Activated T-cell treated with anti-CD3 and anti-CD28 coated beads, Interleukin-2, amount 50 U/mL, for 4 hours (primary cell): ENCODE data around the gene CAMKK2. TPM values are rescaled to one million over a fixed set of nuclear protein-coding genes. Genes with fewer than 3 reads are reported as not detected.
"Not testable (repeated sequence)": the region's sequence is repeated elsewhere in the genome, so short reads cannot be mapped to it uniquely, and the experiment has no call there.

Experiments
- ATAC-seq, 2 donors: fragments of 200-7000 bp; cut with Tn5 transposase; one replicate each; pipeline ENCODE4 v1.10.0; 2021
- DNase-seq: peaks from one replicate; pipeline ENCODE4 v3.0.0-alpha.2; 2020
- H3K27me3 Mint-ChIP-seq: one replicate; pipeline ENCODE4 v1.8.0; 2021; ENCODE audit warnings: low read depth, mixed read lengths
- H3K36me3 Mint-ChIP-seq: one replicate; pipeline ENCODE4 v1.8.0; 2022; ENCODE audit warnings: mixed read lengths; ENCODE audit not compliant: insufficient read depth
- H3K4me1 Mint-ChIP-seq: one replicate; pipeline ENCODE4 v1.8.0; 2021; ENCODE audit warnings: low read depth, mixed read lengths
- H3K4me3 Mint-ChIP-seq: one replicate; pipeline ENCODE4 v1.8.0; 2021; ENCODE audit warnings: mild to moderate bottlenecking, moderate library complexity, mixed read lengths
- H3K9me3 Mint-ChIP-seq: one replicate; pipeline ENCODE4 v1.8.0; 2021; ENCODE audit warnings: mixed read lengths
- total RNA-seq, 3 donors: library from RNA; stranded (reverse); gene quantifications; one replicate each; pipeline ENCODE4 v1.2.1, GENCODE V29; 2021

Gene CAMKK2
- total RNA-seq, 3 donors from 2014 or later: 28.9 to 41.4 (median 39.3) TPM

- Mint-ChIP-seq H3K36me3 (peaks cover 43% of the 10 kb centered on the region), H3K4me3 (no peak overlapping the region), H3K9me3 (no peaks in the 10 kb centered on the region), H3K4me1 (peaks cover 23% of the 10 kb centered on the region), H3K27me3 (no peaks in the 10 kb centered on the region)
- ATAC-seq (no peak), DNase-seq (no peak)
These were observed 17.9 kb upstream of the CAMKK2 start for GRCh38 chr12:121314431-121314830.

GRCh38 chr12:121310231-121310630 lies 13.7 kb upstream of the CAMKK2 start:
- H3K9me3 Mint-ChIP-seq, DNase-seq, ATAC-seq, H3K4me3 Mint-ChIP-seq, H3K27me3 Mint-ChIP-seq: not testable (repeated sequence)
- Mint-ChIP-seq H3K36me3 (peaks cover 34% of the 10 kb centered on the region), H3K4me1 (peaks cover 19% of the 10 kb centered on the region)

GRCh38 chr12:121307397-121307796 lies 10.9 kb upstream of the CAMKK2 start:
- not testable (repeated sequence) for DNase-seq, H3K27me3 Mint-ChIP-seq, H3K4me3 Mint-ChIP-seq, H3K4me1 Mint-ChIP-seq, ATAC-seq, H3K9me3 Mint-ChIP-seq
- H3K36me3 Mint-ChIP-seq: peaks cover 24% of the 10 kb centered on the region

- Mint-ChIP-seq H3K9me3 (no peaks in the 10 kb centered on the region), H3K4me1 (no peaks in the 10 kb centered on the region), H3K4me3 (no peak overlapping the region), H3K36me3 (peaks cover 9% of the 10 kb centered on the region), H3K27me3 (no peaks in the 10 kb centered on the region)
- ATAC-seq (no peak), DNase-seq (no peak)
These were observed 7.8 kb upstream of the CAMKK2 start for GRCh38 chr12:121304306-121304705.

GRCh38 chr12:121301876-121302275 lies 5.4 kb upstream of the CAMKK2 start:
- H3K4me3 Mint-ChIP-seq: no peak overlapping the region
- peaks cover 4% of the 10 kb centered on the region for H3K4me1 Mint-ChIP-seq
- ATAC-seq (no peak), DNase-seq (no peak)
- H3K36me3 Mint-ChIP-seq: no peaks in the 10 kb centered on the region
- no peaks in the 10 kb centered on the region for H3K27me3 Mint-ChIP-seq
- no peaks in the 10 kb centered on the region for H3K9me3 Mint-ChIP-seq

- Mint-ChIP-seq H3K4me1 (peaks cover 7% of the 10 kb centered on the region), H3K36me3 (no peaks in the 10 kb centered on the region), H3K9me3 (no peaks in the 10 kb centered on the region), H3K4me3 (no peak overlapping the region), H3K27me3 (no peaks in the 10 kb centered on the region)
- ATAC-seq: no peak
- no peak for DNase-seq
These were observed 3.7 kb upstream of the CAMKK2 start for GRCh38 chr12:121300083-121300819.

GRCh38 chr12:121299662-121300061 lies 3.2 kb upstream of the CAMKK2 start:
- DNase-seq (no peak), ATAC-seq (no peak)
- Mint-ChIP-seq H3K36me3 (no peaks in the 10 kb centered on the region), H3K9me3 (no peaks in the 10 kb centered on the region), H3K4me3 (no peak overlapping the region), H3K27me3 (no peaks in the 10 kb centered on the region), H3K4me1 (peaks cover 9% of the 10 kb centered on the region)

GRCh38 chr12:121298411-121298810 lies 1.9 kb upstream of the CAMKK2 start:
- peaks cover 13% of the 10 kb centered on the region for H3K4me1 Mint-ChIP-seq
- not testable (repeated sequence) for H3K9me3 Mint-ChIP-seq, ATAC-seq

GRCh38 chr12:121297435-121297991 lies 1.0 kb upstream of the CAMKK2 start:
- DNase-seq (peak; percentile 57), ATAC-seq (peak in 1 of 2 donors; percentile 4)
- no peaks in the 10 kb centered on the region for H3K27me3 Mint-ChIP-seq
- peak overlapping the region; percentile 84 for H3K4me3 Mint-ChIP-seq
- H3K9me3 Mint-ChIP-seq: no peaks in the 10 kb centered on the region
- no peaks in the 10 kb centered on the region for H3K36me3 Mint-ChIP-seq
- peaks cover 13% of the 10 kb centered on the region for H3K4me1 Mint-ChIP-seq

More at GRCh38 chr12:121298411-121298810, 1.9 kb upstream of the CAMKK2 start:
- H3K4me3 Mint-ChIP-seq: peak overlapping the region; percentile 84
- not testable (repeated sequence) for H3K27me3 Mint-ChIP-seq, DNase-seq, H3K36me3 Mint-ChIP-seq

- H3K9me3 Mint-ChIP-seq: no peaks in the 10 kb centered on the region
- peak; percentile 29 to 36 for ATAC-seq
These were observed 527 bp downstream of the CAMKK2 start for GRCh38 chr12:121295746-121296617.

GRCh38 chr12:121295116-121295745 lies 1.3 kb downstream of the CAMKK2 start:
- Mint-ChIP-seq H3K36me3 (peaks cover 7% of the 10 kb centered on the region), H3K4me1 (peaks cover 16% of the 10 kb centered on the region), H3K27me3 (no peaks in the 10 kb centered on the region), H3K4me3 (peak overlapping the region; percentile 93), H3K9me3 (no peaks in the 10 kb centered on the region)
- DNase-seq (no peak), ATAC-seq (no peak)

More at GRCh38 chr12:121295746-121296617, 527 bp downstream of the CAMKK2 start:
- Mint-ChIP-seq H3K27me3 (no peaks in the 10 kb centered on the region), H3K4me3 (peak overlapping the region; percentile 93), H3K36me3 (peaks cover 7% of the 10 kb centered on the region), H3K4me1 (peaks cover 16% of the 10 kb centered on the region)
- DNase-seq: peak; percentile 11

GRCh38 chr12:121294151-121294889 lies 2.2 kb downstream of the CAMKK2 start:
- no peak for DNase-seq
- H3K36me3 Mint-ChIP-seq: peaks cover 7% of the 10 kb centered on the region
- H3K9me3 Mint-ChIP-seq: no peaks in the 10 kb centered on the region
- H3K4me3 Mint-ChIP-seq: peak overlapping the region; percentile 93
- H3K4me1 Mint-ChIP-seq: peaks cover 18% of the 10 kb centered on the region
- no peaks in the 10 kb centered on the region for H3K27me3 Mint-ChIP-seq
- no peak for ATAC-seq

- no peaks in the 10 kb centered on the region for H3K27me3 Mint-ChIP-seq
- peaks cover 20% of the 10 kb centered on the region for H3K4me1 Mint-ChIP-seq
- ATAC-seq (no peak), DNase-seq (no peak)
- peaks cover 7% of the 10 kb centered on the region for H3K36me3 Mint-ChIP-seq
- no peak overlapping the region for H3K4me3 Mint-ChIP-seq
- no peaks in the 10 kb centered on the region for H3K9me3 Mint-ChIP-seq
These were observed 2.9 kb downstream of the CAMKK2 start for GRCh38 chr12:121293603-121294002.
